GM19099 (cell line): ENCODE data around the gene RALGDS.

Experiments
- POLR2A ChIP-seq: IDR thresholded peaks from 3 replicates; pipeline ENCODE4 v1.6.1; 2011; ENCODE audit warnings: low read depth; ENCODE audit not compliant: insufficient read length; ENCODE audit errors: extremely low read depth

RALGDS gene

DNA sequence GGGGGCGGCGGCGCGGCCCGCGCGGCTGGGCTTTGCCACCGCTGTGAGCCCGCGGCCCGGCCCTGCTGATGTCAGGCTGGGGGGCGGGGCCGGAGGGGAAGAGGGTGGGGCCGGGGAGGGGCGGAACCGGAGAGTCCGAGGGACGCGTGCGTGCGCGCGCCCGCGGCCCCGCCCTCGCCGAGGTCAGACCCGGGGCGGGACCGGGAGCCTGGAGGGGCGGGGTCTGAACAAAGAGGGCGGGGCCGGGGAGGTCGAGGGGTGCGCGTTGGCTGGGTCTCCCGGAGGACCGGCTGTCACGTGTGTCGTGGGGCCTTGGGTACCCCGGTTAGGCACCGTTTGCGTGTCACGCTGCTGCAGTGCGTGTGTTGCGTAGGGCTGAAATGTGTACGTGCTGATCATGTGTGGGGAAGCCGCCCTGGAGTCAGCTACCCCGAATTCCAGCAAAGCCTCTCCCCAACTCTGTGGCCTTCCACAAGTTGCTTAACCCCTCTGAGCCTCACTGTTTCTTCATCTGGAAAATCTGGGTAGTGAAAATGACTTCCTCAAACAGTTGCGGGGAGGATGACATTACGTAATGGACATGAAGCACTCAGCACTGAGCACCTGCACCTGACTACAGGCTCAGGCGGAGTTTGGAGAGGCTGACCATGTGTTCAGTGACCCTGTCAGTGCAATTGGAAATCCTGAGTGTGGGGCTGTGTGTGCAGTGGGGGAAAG, at the start of gene RALGDS:
RALGDS (minus strand) TSS at position 43 of the 717 bp plus-strand sequence. CDS start 86 bp downstream, outside the sequence.
- TF ChIP-seq POLR2A, result peak; percentile 34

DNA sequence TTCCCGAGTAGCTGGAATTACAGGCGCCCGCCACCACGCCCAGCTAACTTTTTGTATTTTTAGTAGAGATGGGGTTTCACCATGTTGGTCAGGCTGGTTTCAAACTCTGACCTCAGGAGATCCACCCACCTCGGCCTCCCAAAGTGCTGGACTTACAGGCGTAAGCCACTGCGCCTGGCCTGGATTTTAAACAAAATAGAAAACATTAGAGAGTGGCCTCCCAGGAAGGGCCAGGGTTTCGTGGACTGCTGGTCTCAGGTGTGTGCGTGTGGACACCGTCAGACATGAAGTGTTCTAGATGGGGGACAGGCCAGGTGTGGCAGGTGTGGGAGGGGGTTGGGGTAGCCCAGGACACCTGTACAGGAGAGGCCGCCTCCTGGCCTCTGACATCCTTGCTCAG, 49.7 kb upstream of the RALGDS start:
- TF ChIP-seq POLR2A, result no peak

DNA sequence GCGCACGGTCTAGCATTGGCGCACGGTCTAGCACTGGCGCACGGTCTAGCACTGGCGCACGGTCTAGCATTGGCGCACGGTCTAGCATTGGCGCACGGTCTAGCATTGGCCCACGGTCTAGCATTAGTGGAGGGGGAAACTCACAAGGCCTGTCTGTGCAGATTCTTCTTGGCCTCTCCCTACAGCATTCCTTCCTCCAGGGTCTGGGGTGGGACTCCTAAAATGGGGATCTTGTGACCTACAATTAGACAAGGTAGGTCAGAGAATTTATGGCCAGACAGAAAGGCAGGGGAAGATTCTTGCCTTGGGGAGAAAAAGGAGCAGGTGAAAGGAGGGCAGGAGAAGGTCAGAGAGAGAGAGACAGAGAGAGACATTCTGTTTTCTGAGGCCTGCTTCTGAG, 48.1 kb upstream of the RALGDS start:
- TF ChIP-seq POLR2A, result no peak

DNA sequence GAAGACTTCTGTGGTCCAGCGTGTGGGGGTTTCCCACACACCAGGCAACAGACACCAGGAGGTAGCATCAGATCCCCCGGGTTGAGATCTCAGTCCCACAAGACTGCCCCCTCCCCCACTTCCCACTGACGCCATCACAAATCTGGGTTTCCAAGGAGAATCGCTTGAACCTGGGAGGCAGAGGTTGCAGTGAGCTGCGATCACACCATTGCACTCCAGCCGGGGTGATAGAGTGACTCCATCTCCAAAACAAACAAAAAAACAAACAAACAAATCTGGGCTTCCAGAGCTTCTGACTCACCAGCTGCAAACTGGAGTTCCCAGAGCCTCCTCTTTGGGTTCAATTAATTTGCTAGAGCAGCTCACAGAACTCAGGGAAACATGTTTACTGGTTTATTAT, 47.4 kb upstream of the RALGDS start:
- no peak for TF ChIP-seq POLR2A

DNA sequence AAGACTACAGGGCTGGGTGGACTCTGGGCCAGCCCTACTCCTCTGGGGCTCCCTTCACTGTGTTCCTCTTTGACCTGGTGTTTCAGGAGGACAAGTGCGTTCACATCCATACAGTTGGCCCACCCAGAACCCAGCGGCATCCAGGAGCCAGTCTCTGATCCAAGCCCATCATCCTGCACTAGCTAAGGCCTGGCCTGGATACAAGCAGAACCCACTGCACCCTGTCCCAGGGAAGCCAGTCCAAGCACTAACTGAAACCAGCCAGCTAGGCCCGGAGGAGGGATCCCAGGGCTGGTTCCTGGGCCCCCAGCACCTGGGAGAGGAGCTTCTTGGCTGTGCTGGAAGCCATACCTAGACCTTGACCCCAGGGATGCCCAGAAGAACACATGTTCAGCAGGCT, 46.7 kb upstream of the RALGDS start:
- no peak for TF ChIP-seq POLR2A

DNA sequence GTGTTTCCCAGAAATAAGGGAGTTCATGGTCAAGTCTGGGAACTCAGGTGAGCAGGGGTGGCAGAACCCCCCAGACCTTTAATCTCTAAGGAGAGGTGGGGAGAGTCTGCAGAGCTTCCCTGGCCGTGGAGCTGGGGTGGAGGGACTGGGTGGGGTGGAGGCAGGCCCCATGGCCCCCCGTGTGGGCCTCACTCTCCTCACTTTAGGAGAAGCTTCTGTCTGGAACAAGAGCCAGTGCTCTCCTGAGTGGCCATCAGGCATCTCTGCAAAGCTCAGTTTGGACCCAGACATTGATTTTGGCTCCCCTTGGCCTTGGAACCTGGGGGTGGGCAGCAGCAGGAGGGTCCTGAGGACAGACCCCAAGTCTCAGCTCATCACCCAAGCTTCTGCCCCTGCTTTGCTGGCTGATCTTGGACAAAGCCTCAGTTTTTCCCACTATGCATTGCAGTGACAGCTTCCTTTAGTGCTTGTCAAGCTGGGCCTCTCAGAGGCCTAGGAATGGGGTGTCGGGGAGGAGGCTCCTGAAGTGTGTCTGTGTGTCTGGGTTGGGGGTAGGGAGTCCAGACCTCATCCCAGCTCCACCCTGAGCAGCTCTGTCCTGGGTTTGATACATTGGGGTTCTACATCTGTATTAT, 46.2 kb upstream of the RALGDS start:
- TF ChIP-seq POLR2A, result no peak

DNA sequence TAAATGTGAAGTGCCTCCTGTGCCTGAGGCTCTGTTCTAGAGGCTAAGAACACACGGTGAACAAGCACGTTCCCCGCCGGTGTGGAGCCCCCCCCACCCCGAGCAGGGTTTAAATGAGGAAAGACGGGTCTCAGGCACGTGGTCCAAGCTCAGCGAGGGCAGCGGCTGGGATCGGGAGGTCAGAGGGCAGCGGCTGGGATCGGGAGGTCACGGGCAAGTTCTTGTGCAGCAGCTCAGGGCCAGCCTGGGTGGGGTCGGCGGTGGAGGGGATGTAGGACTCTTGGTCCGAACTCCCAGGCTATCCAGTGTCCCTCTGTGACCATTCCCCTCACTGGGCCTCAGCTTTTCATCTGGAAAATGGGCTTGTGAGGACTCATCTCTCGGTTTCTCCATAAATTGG, 45.4 kb upstream of the RALGDS start:
- TF ChIP-seq POLR2A, result no peak

DNA sequence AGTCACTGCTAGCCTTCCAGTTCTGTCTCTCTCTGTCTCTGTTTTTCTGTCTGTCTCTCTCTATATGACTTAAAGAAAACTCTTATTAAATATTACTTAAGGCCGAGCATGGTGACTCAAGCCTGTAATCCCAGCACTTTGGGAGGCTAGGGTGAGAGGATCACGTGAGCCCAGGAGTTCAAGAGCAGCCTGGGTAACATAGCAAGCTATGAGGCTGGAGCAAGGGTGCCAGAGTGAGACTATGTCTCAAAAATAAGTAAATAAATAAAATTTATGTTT, 44.4 kb upstream of the RALGDS start:
- no peak for TF ChIP-seq POLR2A

DNA sequence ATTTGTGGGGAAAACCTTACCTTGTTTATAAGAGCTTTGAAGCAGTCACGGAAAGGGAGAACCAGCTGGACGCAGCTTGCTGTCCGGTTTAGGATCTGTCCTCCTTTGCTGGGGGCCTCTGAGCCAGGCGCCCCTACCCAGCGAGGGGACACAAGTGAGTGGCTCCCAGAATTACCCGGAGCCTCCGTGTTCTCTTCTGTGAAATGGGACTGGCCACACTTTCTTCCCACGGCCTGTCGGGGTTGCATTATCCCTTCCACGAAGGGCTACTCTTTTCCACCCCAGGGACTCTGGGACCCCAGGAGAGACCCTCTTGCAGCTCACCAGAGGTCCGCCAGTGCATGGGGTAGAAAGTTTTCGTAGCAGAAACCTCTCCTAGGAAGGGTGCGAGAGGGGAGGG, 43.2 kb upstream of the RALGDS start:
- TF ChIP-seq POLR2A, result no peak

DNA sequence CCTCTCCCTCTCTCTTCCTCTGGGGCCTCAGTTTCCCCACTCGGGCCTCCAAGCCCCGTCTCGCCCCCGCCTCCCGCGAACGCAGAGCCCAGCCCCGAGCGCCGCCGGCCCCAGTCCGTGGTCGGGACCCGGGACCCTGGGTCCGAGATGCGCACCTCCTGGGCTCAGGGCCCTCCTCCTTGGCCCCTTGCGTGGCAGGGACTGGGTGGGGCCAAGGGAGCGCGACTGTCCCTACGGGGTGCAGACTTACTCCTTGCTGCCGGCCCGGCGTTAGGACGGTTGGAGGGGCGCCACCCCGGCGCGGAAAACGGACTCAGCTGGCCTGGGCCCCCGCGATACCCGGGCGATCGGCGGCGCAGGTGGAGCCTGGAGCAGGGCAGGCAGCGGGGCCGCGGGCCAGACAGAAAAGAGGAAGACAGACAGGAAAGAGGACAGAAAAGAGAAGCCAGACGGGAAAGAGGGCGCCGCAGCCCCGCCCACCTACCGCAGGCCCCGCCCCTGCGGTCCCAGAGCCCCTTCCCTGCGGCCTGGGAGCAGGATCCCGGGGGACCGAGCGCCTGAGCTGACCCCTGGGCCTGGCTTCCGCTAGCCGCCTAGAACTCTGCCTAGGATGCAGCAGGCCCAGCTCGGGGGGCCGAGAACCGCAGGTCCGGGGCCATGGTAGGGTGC, 42.6 kb upstream of the RALGDS start, which contains the start of gene GBGT1:
GBGT1 (minus strand) TSS at position 411 of the 669 bp plus-strand sequence. CDS start 1,502 bp downstream, outside the sequence.
- peak; percentile 57 for TF ChIP-seq POLR2A

DNA sequence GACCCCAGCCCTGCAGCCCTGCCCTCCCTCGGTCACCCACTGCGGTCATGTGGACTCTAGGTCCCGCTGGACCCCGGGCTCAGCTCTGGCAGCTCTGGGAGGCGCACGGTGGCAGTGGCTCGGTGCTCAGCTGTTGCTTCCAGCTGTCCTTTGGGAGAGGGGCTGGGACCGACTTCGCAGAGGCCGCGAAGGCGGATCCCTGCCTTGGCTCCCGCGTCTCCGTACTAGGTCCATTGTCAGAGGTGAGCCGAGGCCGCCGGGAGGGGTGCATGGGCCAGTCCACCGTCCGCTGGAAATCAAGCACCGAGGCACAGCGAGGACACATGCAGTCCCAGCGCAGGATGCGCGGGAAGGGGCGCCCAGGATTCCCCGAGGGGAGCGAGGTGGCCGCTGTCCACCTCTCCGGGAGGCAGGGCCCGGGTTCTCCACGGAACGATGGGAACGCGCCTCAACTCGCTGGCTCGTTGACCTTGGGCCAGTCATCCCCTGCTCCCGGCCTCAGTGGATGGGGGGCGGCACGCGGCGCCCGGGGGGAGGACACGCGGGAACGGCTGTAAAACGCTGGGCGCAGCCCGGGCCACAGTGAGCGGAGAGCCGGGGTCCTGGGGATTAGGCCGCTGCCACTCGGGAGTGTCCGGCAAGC, 41.9 kb upstream of the RALGDS start:
- no peak for TF ChIP-seq POLR2A

DNA sequence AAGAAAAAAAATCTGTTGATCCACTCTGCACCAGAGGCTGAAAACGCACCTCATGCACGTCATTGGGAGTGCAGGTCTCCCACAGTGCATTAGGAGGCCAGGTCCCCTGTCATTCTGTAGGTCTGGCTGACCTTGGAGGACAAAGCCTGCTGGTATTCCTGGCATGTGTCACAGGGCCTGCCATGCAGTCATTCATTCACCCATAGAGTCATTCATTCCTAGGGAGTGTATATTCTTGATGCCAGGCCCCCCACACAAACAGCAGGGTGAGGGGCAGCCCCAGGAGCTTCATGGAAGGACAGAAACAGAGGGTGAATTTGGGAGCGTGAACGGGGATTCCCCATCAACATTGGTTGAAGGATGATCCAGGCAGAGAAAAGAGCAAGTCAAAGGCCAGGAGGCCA, 40.5 kb upstream of the RALGDS start:
- TF ChIP-seq POLR2A, result no peak

DNA sequence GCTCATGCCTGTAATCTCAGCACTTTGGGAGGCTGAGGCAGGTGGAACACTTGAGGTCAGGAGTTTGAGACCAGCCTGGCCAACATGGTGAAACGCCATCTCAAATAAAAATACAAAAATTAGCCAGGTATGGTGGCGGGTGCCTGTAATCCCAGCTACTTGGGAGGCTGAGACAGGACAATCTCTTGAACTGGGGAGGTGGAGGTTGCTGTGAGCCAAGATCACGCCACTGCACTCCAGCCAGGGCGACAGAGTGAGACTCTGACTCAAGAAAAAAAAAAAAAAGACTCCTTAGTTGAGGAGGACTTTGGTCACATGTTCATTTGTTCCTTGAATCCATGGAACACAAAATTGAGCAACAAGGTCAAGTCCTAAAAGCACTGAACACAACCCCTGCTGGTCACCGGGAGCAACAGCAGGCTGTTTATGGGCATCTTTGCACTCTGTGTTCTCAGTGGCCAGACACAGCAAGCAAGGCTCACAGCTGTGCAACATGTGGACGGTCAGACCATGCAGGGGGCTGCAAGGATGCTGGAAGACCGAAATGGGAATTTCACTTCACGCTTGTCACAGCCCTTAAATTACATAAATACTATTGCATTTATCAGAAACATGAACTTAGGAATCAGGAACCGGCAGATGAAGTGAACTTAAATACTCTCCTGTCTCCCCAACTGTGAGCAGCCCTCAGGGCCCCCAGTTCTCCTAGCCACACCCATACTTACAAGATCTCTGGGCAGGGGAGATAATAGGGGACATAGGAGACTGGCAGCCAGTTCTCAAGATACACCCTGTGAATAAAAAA, 39.9 kb upstream of the RALGDS start:
- TF ChIP-seq POLR2A, result no peak

DNA sequence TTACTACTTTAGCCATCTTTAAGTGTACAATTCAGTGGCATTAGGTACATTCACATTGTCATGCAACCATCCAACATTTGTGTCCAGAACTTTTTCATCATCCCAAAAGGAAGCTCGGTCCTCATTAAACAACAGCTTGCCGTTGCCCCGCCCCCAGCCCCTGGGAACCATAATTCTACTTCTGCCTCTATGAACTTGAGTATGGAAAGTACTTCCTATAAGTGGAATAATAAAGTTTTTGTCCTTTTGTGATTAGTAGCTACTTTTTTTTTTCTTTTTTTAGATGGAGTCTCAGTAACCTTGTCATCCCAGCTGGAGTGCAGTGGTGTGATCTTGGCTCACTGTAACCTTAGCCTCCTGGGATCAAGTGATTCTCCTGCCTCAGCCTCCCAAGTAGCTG, 37.7 kb upstream of the RALGDS start:
- TF ChIP-seq POLR2A, result no peak

DNA sequence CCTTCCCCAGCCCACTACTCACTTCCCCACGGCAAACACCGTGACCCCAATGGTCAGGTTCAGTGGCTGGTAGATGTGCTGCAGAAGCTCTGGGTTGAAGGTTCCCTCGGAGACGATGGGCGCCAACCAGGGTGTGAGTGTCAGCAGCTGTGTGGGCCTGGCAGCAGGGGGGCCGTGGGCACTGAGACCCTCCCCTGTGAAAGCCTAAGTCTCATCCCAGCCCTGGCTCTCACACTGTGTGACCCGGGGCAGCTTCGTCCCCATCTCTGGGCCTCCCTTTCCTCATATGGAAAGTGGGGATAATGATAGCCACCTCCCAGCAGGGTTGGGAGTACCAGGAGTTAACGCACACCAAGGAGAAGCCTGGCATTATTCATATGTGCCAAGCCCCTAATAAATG, 34.1 kb upstream of the RALGDS start:
- TF ChIP-seq POLR2A, result no peak
